HCT116 (cell line): ENCODE data around the gene SNF8. TPM values are rescaled to one million over a fixed set of nuclear protein-coding genes. Genes with fewer than 3 reads are reported as not detected.

Experiments used
- ATAC-seq: fragments of 200-7000 bp; cut with Tn5 transposase; 2 replicates; pipeline ENCODE4 v1.9.1; 2020; ENCODE audit warnings: mild to moderate bottlenecking, moderate library complexity
- BruUV-seq: library from RNA; stranded (reverse); fragments of 400-500 nt; replicated peaks from 2 replicates; lab custom pipeline; 2021; lab: Mats Ljungman, UMichigan
- CTCF ChIA-PET: fragments of 300-600 bp; sonication (Branson Sonifier 250); formaldehyde crosslinking; loops from one replicate; lab custom pipeline; 2021; ENCODE audit warnings: antibody characterized with exemption; lab: Charles Lee
- POLR2A ChIA-PET: fragments of 300-600, 350-600 bp; sonication (Branson Sonifier 250); formaldehyde crosslinking; loops from one replicate; lab custom pipeline; 2021; ENCODE audit warnings: antibody characterized with exemption; lab: Charles Lee
- RAD21 ChIA-PET, 2 experiments: fragments of 300-600 bp; sonication (Branson Sonifier 250); formaldehyde crosslinking; loops; one replicate each; lab custom pipeline; 2023; ENCODE audit warnings: low total read pairs in 2 of 2; ENCODE audit not compliant: uncharacterized antibody in 2 of 2, unreplicated experiment in 2 of 2, low non-redundant PET in 1 of 2; lab: Charles Lee
- DNase-seq: peaks from one replicate; pipeline ENCODE4 v3.0.0-alpha.2; 2010; ENCODE audit warnings: low read depth, low spot score
- H2AFZ ChIP-seq: fragments of 200-600 bp; shearing (Covaris generic), sonication (generic); 2 replicates; pipeline ENCODE4 v1.6.1; 2017; ENCODE audit warnings: low read depth, mixed run types, mixed read lengths, antibody characterized with exemption, low read length; ENCODE audit not compliant: poor library complexity, severe bottlenecking
- H3K27ac ChIP-seq: 2 replicates; pipeline ENCODE4 v1.5.1; 2012; ENCODE audit warnings: low read depth, low read length
- H3K27me3 ChIP-seq: fragments of 200-600 bp; sonication (generic); 2 replicates; pipeline ENCODE4 v1.6.1; 2016; ENCODE audit warnings: mixed run types, low read length, mixed read lengths; ENCODE audit not compliant: insufficient read depth
- H3K36me3 ChIP-seq, 2 experiments: fragments of 200-500 bp in 1 of 2; fragments of 200-600 bp in 1 of 2; sonication (Bioruptor generic) in 1 of 2; sonication (generic) in 1 of 2; 2 replicates each; pipeline versions ENCODE4 v1.5.1 to v1.6.1; 2014 to 2016; ENCODE audit warnings: low read length in 2 of 2, inconsistent platforms in 1 of 2, mixed read lengths in 1 of 2, mixed run types in 1 of 2; ENCODE audit not compliant: insufficient read depth in 2 of 2, control insufficient read depth in 1 of 2
- H3K4me1 ChIP-seq, 2 experiments: fragments of 200-600 bp in 1 of 2; sonication (generic) in 1 of 2; 2 replicates each; pipeline versions ENCODE4 v1.5.1 to v1.6.1; 2012 to 2017; ENCODE audit warnings: low read length in 2 of 2, inconsistent platforms in 1 of 2, mild to moderate bottlenecking in 1 of 2, mixed read lengths in 1 of 2, mixed run types in 1 of 2, moderate library complexity in 1 of 2; ENCODE audit not compliant: insufficient read depth in 2 of 2, control insufficient read depth in 1 of 2
- H3K4me2 ChIP-seq: fragments of 200-600 bp; sonication (generic); 2 replicates; pipeline ENCODE4 v1.6.1; 2017; ENCODE audit warnings: mixed run types, low read length, mixed read lengths
- H3K4me3 ChIP-seq, 2 experiments: fragments of 200-600 bp in 1 of 2; sonication (generic) in 1 of 2; replicated peaks in 1 of 2; 2 replicates each; pipeline ENCODE4 v1.5.1; 2011 to 2016; ENCODE audit warnings: low read length in 2 of 2, control low read depth in 1 of 2, low read depth in 1 of 2, mild to moderate bottlenecking in 1 of 2, mixed read lengths in 1 of 2, mixed run types in 1 of 2
- H3K79me2 ChIP-seq: fragments of 200-600 bp; sonication (generic); 2 replicates; pipeline ENCODE4 v1.6.1; 2017; ENCODE audit warnings: mild to moderate bottlenecking, mixed run types, low read length, moderate library complexity, mixed read lengths; ENCODE audit not compliant: insufficient read depth
- H3K9ac ChIP-seq: fragments of 200-600 bp; sonication (generic); 2 replicates; pipeline ENCODE4 v1.6.1; 2016; ENCODE audit warnings: low read length, mixed read lengths
- H3K9me2 ChIP-seq: fragments of 200-600 bp; sonication (generic), shearing (Covaris generic); 2 replicates; pipeline ENCODE4 v1.6.1; 2017; ENCODE audit warnings: mixed run types, mild to moderate bottlenecking, moderate library complexity; ENCODE audit not compliant: insufficient read depth
- H3K9me3 ChIP-seq, 2 experiments: fragments of 200-500 bp in 1 of 2; fragments of 200-600 bp in 1 of 2; sonication (Bioruptor generic) in 1 of 2; sonication (generic) in 1 of 2; 2 replicates each; pipeline ENCODE4 v1.6.1; 2014 to 2017; ENCODE audit warnings: low read length in 2 of 2, mixed read lengths in 2 of 2, inconsistent platforms in 1 of 2, low read depth in 1 of 2, mild to moderate bottlenecking in 1 of 2, mixed run types in 1 of 2, moderate library complexity in 1 of 2; ENCODE audit not compliant: control insufficient read depth in 1 of 2, insufficient read depth in 1 of 2
- H4K20me1 ChIP-seq: fragments of 200-600 bp; sonication (generic), shearing (Covaris generic); 2 replicates; pipeline ENCODE4 v1.6.1; 2017; ENCODE audit warnings: mixed run types, mild to moderate bottlenecking, moderate library complexity; ENCODE audit not compliant: insufficient read depth
- CTCF ChIP-seq, 3 experiments: fragments of 200-600 bp in 1 of 3; sonication (generic) in 1 of 3; IDR thresholded peaks in 2 of 3; conservative IDR thresholded peaks in 1 of 3; 2 replicates each; pipeline ENCODE4 v1.5.1; 2012 to 2017; ENCODE audit warnings: low read depth in 2 of 3, low read length in 2 of 3, antibody characterized with exemption in 1 of 3, borderline replicate concordance in 1 of 3, control low read depth in 1 of 3, mild to moderate bottlenecking in 1 of 3, mixed read lengths in 1 of 3, mixed run types in 1 of 3, moderate library complexity in 1 of 3; ENCODE audit not compliant: insufficient read depth in 1 of 3
- MAX ChIP-seq: IDR thresholded peaks from 2 replicates; pipeline ENCODE4 v1.6.1; 2012
- POLR2A ChIP-seq: IDR thresholded peaks from 2 replicates; pipeline ENCODE4 v1.7.0; 2011; ENCODE audit warnings: borderline replicate concordance; ENCODE audit not compliant: insufficient read depth, insufficient read length; ENCODE audit errors: extremely low read depth
- RAD21 ChIP-seq: IDR thresholded peaks from 2 replicates; pipeline ENCODE4 v1.6.1; 2012; ENCODE audit warnings: low read depth, mild to moderate bottlenecking
- SIN3A ChIP-seq: IDR thresholded peaks from 2 replicates; pipeline ENCODE4 v1.6.1; 2012; ENCODE audit warnings: low read depth
- SP1 ChIP-seq: IDR thresholded peaks from 2 replicates; pipeline ENCODE4 v1.6.1; 2012; ENCODE audit warnings: low read depth
- YY1 ChIP-seq: IDR thresholded peaks from 2 replicates; pipeline ENCODE4 v1.6.1; 2011; ENCODE audit warnings: low read length, low read depth, moderate library complexity, mild to moderate bottlenecking; ENCODE audit not compliant: insufficient replicate concordance; ENCODE audit errors: extremely low read depth
- intact Hi-C: fragments of 100-400 bp; cut with micrococcal nuclease; formaldehyde crosslinking; loops from 2 replicates; pipeline ENCODE4 v1.10.0; 2022
- total RNA-seq: library from RNA; stranded (reverse); gene quantifications from one replicate; pipeline ENCODE4 v1.2.1, GENCODE V29; 2021; ENCODE audit not compliant: unreplicated experiment

The SNF8 gene
- total RNA-seq, 1 experiment from 2014 or later: 178 TPM

DNA sequence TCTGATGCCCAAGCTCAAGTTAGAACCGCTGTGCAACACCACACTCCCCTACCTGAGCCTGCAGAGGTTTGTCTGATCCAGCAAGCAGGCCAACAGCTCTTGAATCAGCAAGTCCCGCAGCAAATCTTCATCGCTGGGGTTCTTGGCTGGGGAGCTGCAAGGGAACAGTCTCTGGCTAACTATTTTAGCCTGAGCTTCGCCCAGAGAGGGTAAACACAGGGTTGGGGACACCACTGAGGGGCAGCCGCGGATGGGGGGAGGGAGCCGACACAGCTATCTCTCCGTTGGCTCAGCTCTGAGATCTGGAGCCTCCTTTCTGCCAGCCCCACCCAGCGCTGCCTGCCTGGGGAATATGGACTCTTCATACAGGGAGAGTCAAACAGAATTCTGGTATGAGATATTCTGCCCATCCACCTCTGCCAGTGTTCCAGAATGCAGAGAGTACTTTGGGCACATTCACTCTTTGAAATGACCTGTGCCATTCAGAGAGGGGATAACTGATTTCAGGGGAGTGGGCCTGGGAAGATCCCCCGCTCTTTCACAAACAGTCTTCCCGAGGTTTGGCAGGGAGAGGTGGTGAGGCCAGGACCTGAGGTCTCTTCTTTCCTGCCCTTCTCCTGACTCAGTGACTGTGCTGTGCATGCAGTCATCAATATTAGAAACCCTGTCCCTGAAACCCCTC lies 16.3 kb upstream of the SNF8 start (continued):
- TF ChIP-seq SP1: no peak
- no peak for TF ChIP-seq YY1

DNA sequence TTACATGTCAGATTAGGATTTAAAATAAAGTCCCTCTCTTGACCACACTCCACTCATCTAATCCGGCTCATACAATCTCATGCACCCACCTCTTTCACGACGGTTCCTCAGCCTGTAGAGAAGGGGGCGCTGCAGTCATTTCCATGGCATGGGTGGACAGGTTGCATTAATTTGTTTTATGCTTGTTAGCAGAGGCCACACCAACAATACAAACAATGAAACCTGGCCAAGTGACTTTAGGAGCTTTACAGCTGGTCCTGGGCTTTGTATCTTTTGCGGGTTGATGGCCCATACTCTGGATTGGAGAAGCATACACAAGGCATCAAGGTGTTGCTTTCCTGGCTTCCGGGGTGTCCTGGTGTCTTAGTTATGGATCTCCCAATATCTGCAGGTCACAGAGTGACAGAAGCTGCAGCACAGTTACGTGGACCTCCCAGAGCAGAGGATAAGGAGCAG lies 9.7 kb upstream of the SNF8 start:
- intact Hi-C loops: loop anchor here (1.0 to 10.0 kb wide), 3 partner anchors 78 to 270 kb away; no protein-coding TSS in a partner anchor
- H3K79me2 ChIP-seq: no peaks in the 10 kb centered on the region
- CTCF ChIA-PET: interaction anchor here (0.6 to 4.2 kb wide), 7 partner anchors 10 to 1051 kb away, joined by 3 to 43 read pairs (median 4); partner anchors contain the start of gene SNF8

More for the DNA sequence above, 9.7 kb upstream of the SNF8 start:
- peaks cover 0 to 8% of the 10 kb centered on the region in 2 experiments; a peak in 2 of 4 replicates for H3K4me1 ChIP-seq
- peak overlapping the region; percentile 91 for H2AFZ ChIP-seq
- peak; percentile 69 for DNase-seq
- H4K20me1 ChIP-seq: no peaks in the 10 kb centered on the region
- peak; percentile 99 for ATAC-seq
- peak overlapping the region; percentile 1; the same call in 1 of the 2 replicates for H3K4me2 ChIP-seq
- TF ChIP-seq CTCF (IDR thresholded peaks at IDR 0.05 in 2 of 3, conservative IDR thresholded peaks at IDR 0.05 in 1 of 3; ENCODE audit: borderline replicate concordance in 1 of 3, insufficient read depth in 1 of 3, low read depth in 2 of 3, low read length in 2 of 3) (peak; percentile 89 to 98 (median 98)), RAD21 (peak; percentile 100), MAX (no peak), POLR2A (no peak), SIN3A (no peak)
- H3K27ac ChIP-seq: no peak overlapping the region
- no peaks in the 10 kb centered on the region for H3K9me2 ChIP-seq
- no peaks in the 10 kb centered on the region for H3K9me3 ChIP-seq
- no peaks in the 10 kb centered on the region for H3K36me3 ChIP-seq
- BruUV-seq: no TSS peak
- ChIA-PET RAD21 (interaction anchor here (1.7 to 2.1 kb wide), 2 partner anchors 78 kb away, joined by 10 to 18 read pairs; no protein-coding TSS in a partner anchor), POLR2A (no interaction called here)
- no peaks in the 10 kb centered on the region for H3K27me3 ChIP-seq
- no peak overlapping the region for H3K9ac ChIP-seq
- no peak overlapping the region for H3K4me3 ChIP-seq
